PC-9 (cell line): ENCODE data around the gene GFM2. TPM values are rescaled to one million over a fixed set of nuclear protein-coding genes. Genes with fewer than 3 reads are reported as not detected.

Experiments used
- BruUV-seq: library from RNA; stranded (reverse); fragments of 400-500 nt; replicated peaks from 2 replicates; lab custom pipeline; 2021; lab: Mats Ljungman, UMichigan
- CTCF ChIA-PET: fragments of 300-600 bp; sonication (Branson Sonifier 250); formaldehyde crosslinking; loops from one replicate; lab custom pipeline; 2022; ENCODE audit warnings: antibody characterized with exemption; lab: Charles Lee
- POLR2A ChIA-PET: fragments of 300-600 bp; sonication (Branson Sonifier 250); formaldehyde crosslinking; loops from one replicate; lab custom pipeline; 2022; ENCODE audit warnings: antibody characterized with exemption; ENCODE audit not compliant: unreplicated experiment; lab: Charles Lee
- DNase-seq, 2 experiments: peaks; one replicate each; pipeline versions ENCODE4 v3.0.0 to v3.0.0-alpha.2; 2015 to 2022; ENCODE audit warnings: mixed read lengths in 1 of 2
- H2AFZ ChIP-seq: fragments of 200-600 bp; sonication (generic); 2 replicates; pipeline ENCODE4 v1.8.1; 2017; ENCODE audit warnings: antibody characterized with exemption
- H3F3A ChIP-seq: fragments of 200-600 bp; sonication (generic); 2 replicates; pipeline ENCODE4 v1.8.1; 2017; ENCODE audit warnings: antibody characterized with exemption, mild to moderate bottlenecking, low read depth; ENCODE audit not compliant: insufficient read depth
- H3K27ac ChIP-seq: fragments of 200-600 bp; sonication (generic); 2 replicates; pipeline ENCODE4 v1.6.1; 2016; ENCODE audit warnings: mixed run types
- H3K27me3 ChIP-seq: fragments of 200-600 bp; sonication (generic); 2 replicates; pipeline ENCODE4 v1.6.1; 2016; ENCODE audit warnings: low read depth, mixed run types; ENCODE audit not compliant: insufficient read depth
- H3K36me3 ChIP-seq: fragments of 200-600 bp; sonication (generic); 2 replicates; pipeline ENCODE4 v1.6.1; 2016; ENCODE audit warnings: low read depth, mixed run types
- H3K4me1 ChIP-seq: fragments of 200-600 bp; sonication (generic); replicated peaks from 2 replicates; pipeline ENCODE4 v1.6.1; 2016; ENCODE audit warnings: mixed run types; ENCODE audit not compliant: insufficient read depth
- H3K4me2 ChIP-seq: fragments of 200-600 bp; sonication (generic); 2 replicates; pipeline ENCODE4 v1.6.1; 2017; ENCODE audit warnings: mixed run types
- H3K4me3 ChIP-seq: fragments of 200-600 bp; sonication (generic); 2 replicates; pipeline ENCODE4 v1.6.1; 2016; ENCODE audit warnings: mixed run types
- H3K79me2 ChIP-seq: fragments of 200-600 bp; sonication (generic); 2 replicates; pipeline ENCODE4 v1.6.1; 2017; ENCODE audit warnings: low read depth, mixed run types
- H3K9me2 ChIP-seq: fragments of 200-600 bp; sonication (generic); 2 replicates; pipeline ENCODE4 v1.8.1; 2017; ENCODE audit warnings: mild to moderate bottlenecking; ENCODE audit not compliant: insufficient read depth
- H3K9me3 ChIP-seq: fragments of 200-600 bp; sonication (generic); 2 replicates; pipeline ENCODE4 v1.8.1; 2016; ENCODE audit warnings: low read depth; ENCODE audit not compliant: insufficient read depth
- H4K20me1 ChIP-seq: fragments of 200-600 bp; sonication (generic); 2 replicates; pipeline ENCODE4 v1.8.1; 2017; ENCODE audit not compliant: insufficient read depth
- CTCF ChIP-seq: fragments of 200-600 bp; sonication (generic); conservative IDR thresholded peaks from 2 replicates; pipeline ENCODE4 v1.6.1; 2017; ENCODE audit warnings: mixed run types, antibody characterized with exemption, mild to moderate bottlenecking, moderate library complexity
- EZH2 ChIP-seq: fragments of 200-600 bp; sonication (generic); IDR thresholded peaks from 2 replicates; pipeline ENCODE4 v1.8.0; 2017; ENCODE audit warnings: antibody characterized with exemption, low read depth
- intact Hi-C: fragments of 100-400 bp; cut with micrococcal nuclease; formaldehyde crosslinking; loops from one replicate; pipeline ENCODE4 v1.10.0; 2022; ENCODE audit not compliant: unreplicated experiment
- total RNA-seq: library from RNA; stranded (reverse); gene quantifications from 2 replicates; pipeline ENCODE4 v1.2.3, GENCODE V29; 2021

GFM2 gene
- total RNA-seq, 1 experiment from 2014 or later = 39.8 TPM

GRCh38 chr5:74787424-74787823 is 20.5 kb upstream of the GFM2 start:
- H3F3A ChIP-seq = no peaks in the 10 kb centered on the region
- POLR2A ChIA-PET = no interaction called here
- H3K4me1 ChIP-seq = no peaks in the 10 kb centered on the region
- DNase-seq = no peak
- H4K20me1 ChIP-seq = no peaks in the 10 kb centered on the region
- BruUV-seq = no TSS peak
- CTCF ChIA-PET = no interaction called here
- H3K9me3 ChIP-seq = no peaks in the 10 kb centered on the region
- TF ChIP-seq CTCF (no peak), EZH2 (no peak)
- H3K4me2 ChIP-seq = no peak overlapping the region
- H3K9me2 ChIP-seq = no peaks in the 10 kb centered on the region
- intact Hi-C loops = no loop called here
- no peak overlapping the region for H3K27ac ChIP-seq
- H3K79me2 ChIP-seq = no peaks in the 10 kb centered on the region
- H3K27me3 ChIP-seq = no peaks in the 10 kb centered on the region
- no peak overlapping the region for H3K4me3 ChIP-seq
- no peaks in the 10 kb centered on the region for H3K36me3 ChIP-seq
- H2AFZ ChIP-seq = no peak overlapping the region

GRCh38 chr5:74786851-74787250 is 19.9 kb upstream of the GFM2 start:
- CTCF ChIA-PET = no interaction called here
- no peak overlapping the region for H2AFZ ChIP-seq
- no TSS peak for BruUV-seq

GRCh38 chr5:74778609-74779008 is 11.7 kb upstream of the GFM2 start:
- no peak for DNase-seq
- Histone ChIP-seq H3K79me2 (no peaks in the 10 kb centered on the region), H3K4me1 (no peaks in the 10 kb centered on the region), H3F3A (peaks cover 19% of the 10 kb centered on the region), H3K36me3 (peaks cover 17% of the 10 kb centered on the region; the same call in 1 of the 2 replicates), H2AFZ (no peak overlapping the region), H4K20me1 (no peaks in the 10 kb centered on the region), H3K4me3 (no peak overlapping the region), H3K4me2 (no peak overlapping the region), H3K27ac (no peak overlapping the region), H3K9me3 (no peaks in the 10 kb centered on the region), H3K9me2 (no peaks in the 10 kb centered on the region), H3K27me3 (no peaks in the 10 kb centered on the region)
- BruUV-seq = no TSS peak
- POLR2A ChIA-PET = no interaction called here
- CTCF ChIA-PET = no interaction called here
- TF ChIP-seq CTCF (no peak), EZH2 (no peak)
- intact Hi-C loops = no loop called here

More at GRCh38 chr5:74786851-74787250, 19.9 kb upstream of the GFM2 start:
- TF ChIP-seq EZH2 (no peak), CTCF (no peak)
- no peaks in the 10 kb centered on the region for H3K36me3 ChIP-seq
- H3K4me3 ChIP-seq = no peak overlapping the region
- H3K27me3 ChIP-seq = no peaks in the 10 kb centered on the region
- no peaks in the 10 kb centered on the region for H3F3A ChIP-seq
- H3K4me2 ChIP-seq = no peak overlapping the region
- H3K27ac ChIP-seq = no peak overlapping the region
- H3K4me1 ChIP-seq = no peaks in the 10 kb centered on the region
- no peaks in the 10 kb centered on the region for H4K20me1 ChIP-seq
- POLR2A ChIA-PET = no interaction called here
- no peak for DNase-seq
- H3K9me2 ChIP-seq = no peaks in the 10 kb centered on the region
- H3K9me3 ChIP-seq = no peaks in the 10 kb centered on the region
- intact Hi-C loops = no loop called here
- no peaks in the 10 kb centered on the region for H3K79me2 ChIP-seq
